Frontal cortex (tissue), 4 donors: Measurements from ENCODE around the gene ZNF710. TPM values are rescaled to one million over a fixed set of nuclear protein-coding genes. Genes with fewer than 3 reads are reported as not detected.

Experiments
- DNase-seq, 2 donors: peaks; one replicate each; pipeline ENCODE4 v3.0.0; 2012; ENCODE audit warnings: low spot score in 2 of 2
- FAIRE-seq: peaks from 2 replicates; lab custom pipeline; 2012; peaks lifted over from hg19 to GRCh38; lab: Jason Lieb, UNC
- total RNA-seq: library from RNA; depleted of rRNA; stranded (reverse); fragments of >200 nt; gene quantifications from one replicate; pipeline ENCODE4 v1.2.3, GENCODE V29; 2014
- donor health status: control.
- donor health status: control.
- donor health status: control.

Gene ZNF710
- total RNA-seq, 1 donor from 2014 or later, result 6.5 TPM

DNA sequence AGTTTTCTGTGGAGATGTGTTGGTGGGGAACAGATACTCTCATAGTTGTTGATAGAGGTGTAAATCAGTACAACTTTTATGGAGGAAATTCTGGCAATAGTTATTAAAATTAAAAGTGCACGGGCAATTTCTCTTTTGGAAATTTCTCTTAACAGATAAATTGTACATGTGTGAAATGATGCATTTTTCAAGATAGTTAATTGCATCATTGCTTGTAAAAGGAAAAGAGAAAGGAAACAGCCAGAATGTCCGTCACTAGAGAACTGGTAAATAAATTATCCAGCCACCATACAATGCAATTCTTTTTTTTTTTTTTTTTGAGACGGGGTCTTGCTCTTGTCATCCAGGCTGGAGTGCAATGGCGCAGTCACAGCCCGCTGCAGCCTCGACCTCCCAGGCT is 14.2 kb downstream of the ZNF710 start:
- FAIRE-seq (no peak), DNase-seq (no peak)

DNA sequence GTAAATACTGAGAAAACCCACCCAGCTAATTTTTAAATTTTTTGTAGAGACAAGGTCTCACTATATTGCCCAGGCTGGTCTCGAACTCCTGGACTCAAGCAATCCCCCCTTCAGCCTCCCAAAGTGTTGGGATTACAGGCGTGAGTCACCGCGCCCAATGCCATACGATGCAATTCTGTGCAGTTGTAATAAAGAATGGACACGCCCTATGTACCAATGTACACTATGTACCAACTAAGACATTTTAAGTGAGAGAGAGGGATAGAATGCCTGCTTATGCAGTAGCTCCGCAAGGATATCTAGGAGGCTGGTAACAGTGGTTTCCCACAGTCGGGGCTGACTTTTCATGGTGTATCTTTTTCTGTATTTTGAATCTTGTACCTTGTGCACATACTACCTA is 14.6 kb downstream of the ZNF710 start:
- FAIRE-seq (no peak), DNase-seq (no peak)

GRCh38 chr15:90016721-90017120 is 15.6 kb downstream of the ZNF710 start:
- DNase-seq (no peak), FAIRE-seq (no peak)

DNA sequence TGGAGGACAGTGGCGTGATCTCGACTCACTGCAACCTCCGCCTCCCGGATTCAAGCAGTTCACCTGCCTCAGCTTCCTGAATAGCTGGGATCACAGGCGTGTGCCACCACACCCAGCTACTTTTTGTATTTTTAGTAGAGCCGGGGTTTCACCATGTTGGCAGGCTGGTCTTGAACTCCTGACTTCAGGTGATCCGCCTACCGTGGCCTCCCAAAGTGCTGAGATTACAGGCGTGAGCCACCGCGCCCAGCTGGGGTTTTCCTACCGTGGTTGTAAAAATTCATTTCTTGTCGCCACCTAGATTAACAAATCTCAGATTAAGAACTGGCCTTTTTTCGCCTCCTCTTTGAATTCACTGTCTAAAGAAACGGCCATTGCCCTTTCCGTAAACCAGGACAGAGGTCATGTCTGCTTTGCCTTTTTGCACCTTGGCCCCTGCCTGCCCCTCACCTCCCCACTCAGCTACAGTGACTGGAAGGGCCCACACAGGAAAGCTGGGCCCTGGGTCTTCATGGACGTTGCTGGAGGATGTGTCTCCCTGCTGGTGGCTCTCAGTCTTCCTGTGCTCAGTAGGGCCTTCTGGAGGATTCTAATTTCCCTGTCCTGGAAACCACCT is 17.2 kb downstream of the ZNF710 start:
- FAIRE-seq (no peak), DNase-seq (no peak)

DNA sequence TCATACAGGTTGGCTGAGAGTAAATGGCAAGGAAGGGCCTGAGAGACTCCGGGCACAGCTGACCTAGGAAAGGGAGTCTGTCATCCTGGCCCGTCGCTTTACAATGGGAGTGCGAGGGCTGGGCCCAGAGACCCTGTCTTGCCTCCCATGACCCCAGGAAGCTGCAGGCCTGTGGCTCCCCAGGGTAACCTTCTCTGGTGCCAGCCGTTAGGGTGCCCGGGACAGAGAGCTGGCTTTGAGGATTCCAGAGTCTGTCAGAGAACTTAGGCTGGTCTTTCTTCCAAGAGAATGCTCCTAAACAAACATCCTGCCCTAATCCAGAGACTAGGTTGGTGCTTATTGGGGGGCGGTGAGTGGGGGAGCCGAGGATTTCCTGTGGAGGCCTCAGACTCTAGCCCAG is 18.5 kb downstream of the ZNF710 start:
- no peak for FAIRE-seq
- no peak for DNase-seq

DNA sequence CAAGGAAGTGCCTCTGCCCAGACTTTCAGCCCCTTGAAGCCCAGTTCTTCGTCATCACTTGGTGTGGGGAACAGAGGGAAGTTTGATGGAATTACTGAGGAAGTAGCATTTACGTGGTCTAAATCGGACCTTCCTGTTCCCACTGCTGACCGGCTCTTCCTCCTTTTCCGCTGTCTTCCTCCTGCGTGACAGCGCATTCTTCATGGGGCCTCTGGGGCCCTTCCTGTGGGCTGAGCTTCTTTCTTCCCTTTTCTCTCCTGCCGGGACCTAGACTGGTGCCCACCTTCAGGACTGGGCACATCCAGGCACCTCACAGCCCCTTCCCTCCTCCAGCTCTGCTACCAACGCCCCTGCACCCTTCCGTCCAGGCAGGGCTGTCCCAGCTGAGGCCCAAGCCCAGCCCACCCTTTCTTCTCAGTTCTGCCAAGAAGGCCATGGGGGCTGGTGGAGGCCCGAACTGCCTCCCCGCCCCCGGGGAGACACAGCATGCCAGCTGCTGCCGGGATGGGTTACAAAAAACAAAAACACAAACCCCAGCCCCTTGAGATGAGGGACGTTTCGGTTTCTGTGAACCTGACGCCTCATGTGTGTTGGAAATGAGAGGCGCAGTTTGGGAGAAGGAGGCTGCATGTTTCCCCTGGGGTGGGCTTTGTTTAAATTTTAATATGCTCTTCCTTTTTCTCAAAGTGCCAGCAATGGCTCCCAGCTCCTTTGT is 19.1 kb downstream of the ZNF710 start:
- DNase-seq (no peak), FAIRE-seq (no peak)

DNA sequence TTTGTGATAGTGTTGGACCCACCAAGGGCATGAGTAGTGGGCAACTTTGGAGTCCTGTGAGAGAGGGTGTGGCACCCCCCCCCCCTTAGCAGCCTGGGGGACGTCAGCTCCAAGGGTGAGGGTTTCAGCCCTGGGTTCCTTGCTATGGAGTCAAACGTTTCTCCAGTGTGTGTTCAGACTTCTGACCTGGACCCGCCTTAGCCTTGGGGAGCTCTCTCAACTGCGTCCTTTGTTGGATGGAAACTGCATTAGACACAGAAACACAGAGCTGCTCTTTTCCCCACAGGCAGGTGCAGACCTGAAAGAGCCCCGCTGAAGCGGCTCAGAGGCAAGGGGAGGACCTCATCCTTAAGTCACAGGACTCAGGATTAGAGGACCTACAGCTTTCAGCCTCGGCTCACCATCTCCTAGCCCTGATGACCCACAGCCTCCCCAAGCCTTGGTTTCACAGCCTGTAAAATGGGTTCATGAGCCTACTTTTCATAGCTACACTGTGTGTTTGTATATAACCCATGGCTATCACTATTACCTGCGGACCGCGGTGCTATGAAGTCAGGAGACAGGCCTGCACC is 19.9 kb downstream of the ZNF710 start:
- no peak for FAIRE-seq
- no peak for DNase-seq

- no peak for DNase-seq
These were observed 21.2 kb downstream of the ZNF710 start for GRCh38 chr15:90022345-90022744.

GRCh38 chr15:90022905-90023700 is 22.0 kb downstream of the ZNF710 start:
- FAIRE-seq, result no peak
- no peak for DNase-seq

More at GRCh38 chr15:90022345-90022744, 21.2 kb downstream of the ZNF710 start:
- no peak for FAIRE-seq

DNA sequence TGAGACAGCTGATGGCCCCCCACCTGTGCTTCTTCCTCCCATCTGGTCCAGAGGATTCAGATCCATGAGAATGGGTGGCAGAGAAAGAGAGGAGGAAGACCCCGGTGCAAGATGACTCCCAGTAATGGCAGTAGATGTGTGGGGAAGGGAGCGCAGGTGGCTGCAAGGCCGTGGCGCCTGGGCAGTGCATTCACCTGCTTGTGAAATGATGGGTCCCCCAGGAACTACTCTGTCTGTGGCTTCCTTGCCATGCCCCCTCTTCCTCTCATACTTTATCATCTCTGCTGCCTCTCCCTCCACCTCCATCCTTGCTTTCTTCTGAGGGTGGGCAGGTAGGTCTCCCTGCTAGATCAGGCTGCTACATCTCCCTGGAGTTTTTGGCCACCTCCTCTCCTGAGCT is 23.3 kb downstream of the ZNF710 start:
- FAIRE-seq (no peak), DNase-seq (no peak)

GRCh38 chr15:90025489-90026033 is 24.4 kb downstream of the ZNF710 start:
- DNase-seq (no peak), FAIRE-seq (no peak)

GRCh38 chr15:90028376-90028944 is 27.3 kb downstream of the ZNF710 start:
- no peak for FAIRE-seq
- no peak for DNase-seq

DNA sequence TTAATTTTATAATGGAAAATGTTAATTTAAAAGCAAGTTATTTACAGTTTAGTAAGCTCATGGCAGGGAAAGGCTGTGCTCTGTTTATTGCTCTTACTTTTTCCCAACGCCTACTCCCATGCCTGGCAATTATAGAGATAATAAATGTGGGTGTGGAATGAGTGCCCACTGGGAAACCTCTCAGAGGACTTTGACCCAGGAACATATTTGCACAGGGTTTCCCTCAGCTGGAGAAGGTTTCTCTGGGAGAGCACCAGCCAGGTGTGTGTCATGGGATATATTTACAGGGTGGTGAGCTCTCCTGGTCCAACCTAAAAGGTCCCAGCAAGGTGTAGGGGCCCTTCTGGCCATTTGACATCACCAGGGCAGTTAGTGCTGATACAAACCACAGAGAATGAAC is 27.9 kb downstream of the ZNF710 start:
- FAIRE-seq (no peak), DNase-seq (no peak)

GRCh38 chr15:90030376-90030775 is 29.3 kb downstream of the ZNF710 start:
- FAIRE-seq, result no peak
- no peak for DNase-seq

GRCh38 chr15:90031231-90031791 is 30.2 kb downstream of the ZNF710 start:
- FAIRE-seq, result no peak
- DNase-seq, result no peak

DNA sequence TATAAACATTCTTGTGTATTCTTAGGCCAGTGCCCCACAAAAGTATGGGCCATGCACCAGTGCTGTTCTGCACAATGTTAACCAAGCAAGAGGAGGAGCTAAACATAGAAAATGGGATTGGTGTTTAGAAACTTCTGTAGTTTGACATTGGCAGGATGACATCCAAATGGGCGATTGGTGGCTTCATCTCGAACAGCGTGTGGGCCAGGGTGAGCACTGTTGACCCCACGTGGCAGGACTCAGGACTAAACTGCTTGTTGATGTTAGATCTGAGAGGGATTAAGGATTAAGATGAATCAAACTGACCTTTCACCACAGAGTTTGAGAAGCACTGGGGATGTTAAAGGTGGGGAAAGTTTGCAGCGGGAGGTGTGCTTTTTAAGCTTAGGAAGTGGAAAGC is 31.9 kb downstream of the ZNF710 start:
- DNase-seq, result no peak
- FAIRE-seq, result no peak

DNA sequence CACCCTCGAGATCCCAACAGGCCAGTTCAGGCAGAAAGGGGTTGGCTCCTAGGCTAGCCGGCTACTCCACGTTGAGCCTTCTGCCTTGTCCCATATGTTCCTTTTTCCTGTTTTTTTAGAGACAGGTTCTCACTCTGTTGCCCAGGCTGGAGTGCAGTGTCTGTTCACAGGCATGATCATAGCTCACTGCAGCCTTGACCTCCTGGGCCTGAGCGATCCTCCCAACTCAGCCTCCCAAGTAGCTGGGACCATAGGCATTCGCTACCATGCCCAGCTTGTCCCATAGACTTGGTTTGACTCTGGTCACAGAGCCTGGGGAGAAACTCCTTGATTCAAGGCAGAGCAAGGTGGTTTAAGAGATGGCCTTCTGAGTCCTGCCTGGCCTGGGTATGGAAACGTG is 32.3 kb downstream of the ZNF710 start:
- no peak for DNase-seq

GRCh38 chr15:90035095-90035839 is 34.1 kb downstream of the ZNF710 start:
- DNase-seq, result no peak
- FAIRE-seq, result no peak

More for the DNA sequence above, 32.3 kb downstream of the ZNF710 start:
- FAIRE-seq, result no peak

GRCh38 chr15:90035840-90036230 is 34.7 kb downstream of the ZNF710 start:
- no peak for FAIRE-seq

More at GRCh38 chr15:90035840-90036230, 34.7 kb downstream of the ZNF710 start:
- no peak for DNase-seq
